PFSK-1 (cell line): ENCODE data around the gene NTM.

Source experiments
- FOXP2 ChIP-seq: optimal IDR thresholded peaks from 2 replicates; pipeline ENCODE3; 2011; ENCODE audit warnings: borderline replicate concordance, control low read depth, inconsistent platforms; ENCODE audit not compliant: insufficient read depth; ENCODE audit errors: extremely low read length, extremely low read depth
- POLR2AphosphoS5 ChIP-seq: IDR thresholded peaks from 2 replicates; pipeline ENCODE4 v1.6.1; 2012; ENCODE audit warnings: low read depth, mild to moderate bottlenecking, control low read depth, low read length, moderate library complexity
- REST ChIP-seq, 2 experiments: IDR thresholded peaks; 2 replicates each; pipeline versions ENCODE4 v1.6.1 to v1.8.0; 2011 to 2012; ENCODE audit warnings: low read depth in 2 of 2, low read length in 2 of 2, control low read depth in 1 of 2, inconsistent platforms in 1 of 2, mild to moderate bottlenecking in 1 of 2, moderate library complexity in 1 of 2; ENCODE audit not compliant: insufficient read depth in 1 of 2
- SIN3A ChIP-seq: IDR thresholded peaks from 2 replicates; pipeline ENCODE4 v1.6.1; 2012; ENCODE audit warnings: mild to moderate bottlenecking, low read length, moderate library complexity, borderline replicate concordance; ENCODE audit not compliant: insufficient read depth
- TAF1 ChIP-seq: IDR thresholded peaks from 2 replicates; pipeline ENCODE4 v1.6.1; 2012; ENCODE audit warnings: low read length, control low read depth, borderline replicate concordance; ENCODE audit not compliant: insufficient read depth

NTM gene

DNA sequence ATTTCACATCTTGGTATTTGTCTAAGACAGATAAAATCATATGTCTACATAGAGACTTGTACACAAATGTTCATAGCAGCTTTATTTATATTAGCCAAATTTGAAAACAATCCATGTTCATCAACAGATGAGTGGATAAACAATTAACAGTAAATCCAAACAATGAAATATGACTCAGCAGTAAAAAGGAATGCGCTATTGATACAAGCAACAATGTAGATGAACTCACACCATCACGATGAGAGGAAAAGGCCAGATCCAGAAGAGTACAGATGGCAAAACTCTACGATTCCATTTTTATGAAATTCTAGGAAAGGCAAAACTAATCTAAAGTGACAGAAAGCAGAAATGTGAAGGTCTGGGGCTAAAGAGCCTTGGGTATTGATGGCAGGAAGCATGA lies 384.3 kb downstream of the NTM start:
- TF ChIP-seq SIN3A: no peak
- no peak for TF ChIP-seq REST (IDR thresholded peaks at IDR 0.05; ENCODE audit: insufficient read depth in 1 of 2, low read depth in 2 of 2, low read length in 2 of 2)
- no peak for TF ChIP-seq FOXP2
- no peak for TF ChIP-seq POLR2AphosphoS5
- TF ChIP-seq TAF1: no peak

DNA sequence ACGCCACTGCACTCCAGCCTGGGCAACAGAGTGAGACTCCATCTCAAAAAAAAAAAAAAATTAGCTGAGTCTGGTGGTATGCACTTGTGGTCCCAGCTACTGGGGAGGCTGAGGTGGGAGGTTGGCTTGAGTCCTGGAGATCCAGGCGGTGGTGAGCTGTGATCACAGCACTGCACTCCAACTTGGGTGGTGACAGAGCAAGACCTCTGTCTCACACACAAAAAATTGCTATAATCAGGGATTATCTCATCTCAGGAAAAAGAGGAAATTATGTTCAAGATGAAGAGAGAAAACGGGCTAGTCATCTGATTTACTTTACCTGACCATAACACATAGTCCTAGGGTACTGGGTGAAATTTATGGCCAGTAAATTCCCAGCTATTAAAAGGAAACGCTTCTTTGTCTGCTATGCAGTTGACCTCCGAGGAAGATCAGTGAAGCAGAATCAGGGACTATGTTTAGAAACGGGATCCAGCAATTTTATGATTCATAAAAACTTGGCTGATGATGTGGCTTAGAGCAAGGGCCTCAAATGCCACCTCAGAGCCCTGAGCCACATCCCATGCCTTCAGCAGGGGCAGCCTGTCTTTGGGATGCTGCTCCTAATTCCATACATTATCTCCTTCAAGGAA lies 386.2 kb downstream of the NTM start:
- TF ChIP-seq FOXP2 (no peak), REST (IDR thresholded peaks at IDR 0.05; ENCODE audit: insufficient read depth in 1 of 2, low read depth in 2 of 2, low read length in 2 of 2) (no peak), SIN3A (no peak), TAF1 (no peak)

GRCh38 chr11:131758726-131759125 lies 388.3 kb downstream of the NTM start:
- no peak for TF ChIP-seq SIN3A
- no peak for TF ChIP-seq POLR2AphosphoS5
- TF ChIP-seq FOXP2: no peak
- TF ChIP-seq REST (IDR thresholded peaks at IDR 0.05; ENCODE audit: insufficient read depth in 1 of 2, low read depth in 2 of 2, low read length in 2 of 2): no peak
- TF ChIP-seq TAF1: no peak

DNA sequence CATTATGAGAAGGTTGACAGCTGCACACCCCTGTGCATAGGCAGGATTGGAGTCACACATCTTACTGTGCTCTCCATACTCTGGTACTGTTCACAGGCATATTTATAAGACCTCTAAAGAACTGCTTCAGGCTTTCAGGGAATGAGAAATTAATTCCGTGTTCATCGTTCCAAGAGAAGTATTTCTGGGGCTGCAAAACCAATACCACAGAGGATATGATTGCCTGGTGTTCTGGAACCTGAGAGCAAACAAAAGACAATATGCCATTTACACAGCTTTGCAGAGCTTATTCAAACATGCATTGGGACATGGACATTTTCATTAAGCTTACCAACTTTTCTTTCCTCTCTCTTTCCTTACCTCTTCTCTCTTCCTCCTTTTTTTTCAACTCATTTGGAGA lies 388.7 kb downstream of the NTM start:
- TF ChIP-seq SIN3A: no peak

DNA sequence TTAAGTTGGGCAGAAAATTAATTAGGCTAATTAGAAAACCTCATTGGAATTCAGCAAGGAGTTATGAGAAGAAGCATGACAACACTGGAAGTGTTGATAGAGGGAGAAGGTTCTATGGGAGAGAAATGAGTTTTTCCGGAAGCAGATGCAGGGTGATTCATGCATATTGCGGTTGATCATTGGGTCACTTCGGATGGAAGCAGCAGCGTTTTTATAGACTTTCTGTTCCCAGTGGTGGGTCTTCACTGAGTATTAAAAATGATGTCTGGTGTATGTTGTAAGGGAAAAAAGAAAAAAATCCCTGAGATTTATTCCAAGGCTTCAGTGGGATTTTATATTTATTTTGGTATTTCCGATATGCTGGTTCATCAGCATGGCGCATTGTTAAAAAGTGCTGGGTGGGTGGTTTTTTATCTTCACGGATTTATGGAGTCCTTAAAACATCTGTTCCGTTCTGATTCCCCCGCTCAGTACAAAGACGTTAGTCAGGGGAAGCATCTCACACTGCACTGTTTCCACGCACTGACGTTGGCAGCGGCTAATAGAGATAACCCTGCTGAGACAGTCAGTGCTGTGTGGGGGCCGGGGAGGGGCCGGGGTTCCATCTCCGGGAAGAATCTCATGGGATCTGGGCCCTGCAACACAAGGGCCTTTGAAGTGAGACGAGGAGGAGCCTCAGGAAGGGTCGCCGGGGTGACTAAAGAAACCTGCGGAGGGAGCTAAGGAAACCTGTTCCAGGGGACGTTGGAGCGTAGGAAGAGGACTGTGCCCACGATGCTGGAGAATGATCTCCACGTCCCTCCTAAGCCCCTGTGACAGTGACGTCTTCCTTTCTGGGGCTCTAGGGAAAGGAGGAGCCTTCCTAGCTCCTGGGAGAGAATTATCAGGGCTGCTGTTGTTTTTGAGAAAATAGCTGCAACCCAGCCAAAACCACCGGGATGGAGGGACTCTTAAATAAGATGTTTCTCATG lies 390.0 kb downstream of the NTM start:
- TF ChIP-seq POLR2AphosphoS5 (no peak), REST (IDR thresholded peaks at IDR 0.05; ENCODE audit: insufficient read depth in 1 of 2, low read depth in 2 of 2, low read length in 2 of 2) (no peak), TAF1 (no peak), SIN3A (no peak), FOXP2 (no peak)
